HL-60 (cell line): ENCODE data around the gene MMAB.

Experiments
- GABPA ChIP-seq: IDR thresholded peaks from 2 replicates; pipeline ENCODE4 v1.6.1; 2012; ENCODE audit warnings: low read depth
- POLR2AphosphoS5 ChIP-seq: IDR thresholded peaks from 2 replicates; pipeline ENCODE4 v1.6.1; 2012; ENCODE audit warnings: low read depth
- SPI1 ChIP-seq: IDR thresholded peaks from 2 replicates; pipeline ENCODE4 v1.6.1; 2012; ENCODE audit warnings: low read depth, mild to moderate bottlenecking, borderline replicate concordance
- TF ChIP-seq, protein P1 (sequence below): IDR thresholded peaks from one replicate; pipeline ENCODE4 v1.5.1; 2011; ENCODE audit warnings: low read length, control low read depth, inconsistent platforms; ENCODE audit not compliant: insufficient read depth
- TF ChIP-seq, protein P2 (sequence below): IDR thresholded peaks from 2 replicates; pipeline ENCODE4 v1.6.1; 2012; ENCODE audit warnings: low read depth; ENCODE audit not compliant: insufficient replicate concordance

DNA sequence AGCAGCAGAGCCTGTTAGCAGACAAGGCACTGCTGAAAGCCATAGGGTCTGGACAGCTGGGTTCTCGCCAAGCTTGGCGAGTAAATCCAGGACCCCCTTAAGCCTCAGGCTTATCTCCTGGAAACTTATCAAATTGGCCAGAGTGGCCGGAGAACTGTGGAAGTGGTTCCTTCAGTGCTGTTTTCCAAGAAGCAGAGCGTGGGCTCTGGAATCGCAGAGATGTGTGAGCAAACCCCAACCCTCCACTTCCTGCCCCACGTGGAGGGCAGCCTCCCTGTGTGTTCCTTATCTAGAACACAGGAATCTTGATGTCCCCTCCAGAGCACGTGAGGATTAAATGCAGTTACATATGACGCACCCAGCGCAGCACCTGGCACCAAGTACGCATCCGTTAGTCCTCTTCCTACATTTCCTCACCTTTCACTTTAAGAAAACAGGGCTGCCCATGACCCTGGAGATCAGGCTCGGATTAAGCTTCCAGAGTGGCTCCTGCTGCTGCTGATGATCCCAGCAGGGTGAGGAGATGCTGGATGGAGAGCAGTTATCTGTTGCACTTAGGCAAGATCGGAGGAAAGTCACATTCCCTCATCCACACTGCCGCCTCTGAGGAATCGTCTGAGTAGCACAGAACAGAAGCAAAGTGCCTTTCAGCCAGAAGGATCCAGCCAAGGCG lies 35.0 kb downstream of the MMAB start:
- TF ChIP-seq, protein P1, sequence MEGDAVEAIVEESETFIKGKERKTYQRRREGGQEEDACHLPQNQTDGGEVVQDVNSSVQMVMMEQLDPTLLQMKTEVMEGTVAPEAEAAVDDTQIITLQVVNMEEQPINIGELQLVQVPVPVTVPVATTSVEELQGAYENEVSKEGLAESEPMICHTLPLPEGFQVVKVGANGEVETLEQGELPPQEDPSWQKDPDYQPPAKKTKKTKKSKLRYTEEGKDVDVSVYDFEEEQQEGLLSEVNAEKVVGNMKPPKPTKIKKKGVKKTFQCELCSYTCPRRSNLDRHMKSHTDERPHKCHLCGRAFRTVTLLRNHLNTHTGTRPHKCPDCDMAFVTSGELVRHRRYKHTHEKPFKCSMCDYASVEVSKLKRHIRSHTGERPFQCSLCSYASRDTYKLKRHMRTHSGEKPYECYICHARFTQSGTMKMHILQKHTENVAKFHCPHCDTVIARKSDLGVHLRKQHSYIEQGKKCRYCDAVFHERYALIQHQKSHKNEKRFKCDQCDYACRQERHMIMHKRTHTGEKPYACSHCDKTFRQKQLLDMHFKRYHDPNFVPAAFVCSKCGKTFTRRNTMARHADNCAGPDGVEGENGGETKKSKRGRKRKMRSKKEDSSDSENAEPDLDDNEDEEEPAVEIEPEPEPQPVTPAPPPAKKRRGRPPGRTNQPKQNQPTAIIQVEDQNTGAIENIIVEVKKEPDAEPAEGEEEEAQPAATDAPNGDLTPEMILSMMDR, result no peak
- TF ChIP-seq GABPA (no peak), POLR2AphosphoS5 (no peak), SPI1 (no peak)
- TF ChIP-seq, protein P2, sequence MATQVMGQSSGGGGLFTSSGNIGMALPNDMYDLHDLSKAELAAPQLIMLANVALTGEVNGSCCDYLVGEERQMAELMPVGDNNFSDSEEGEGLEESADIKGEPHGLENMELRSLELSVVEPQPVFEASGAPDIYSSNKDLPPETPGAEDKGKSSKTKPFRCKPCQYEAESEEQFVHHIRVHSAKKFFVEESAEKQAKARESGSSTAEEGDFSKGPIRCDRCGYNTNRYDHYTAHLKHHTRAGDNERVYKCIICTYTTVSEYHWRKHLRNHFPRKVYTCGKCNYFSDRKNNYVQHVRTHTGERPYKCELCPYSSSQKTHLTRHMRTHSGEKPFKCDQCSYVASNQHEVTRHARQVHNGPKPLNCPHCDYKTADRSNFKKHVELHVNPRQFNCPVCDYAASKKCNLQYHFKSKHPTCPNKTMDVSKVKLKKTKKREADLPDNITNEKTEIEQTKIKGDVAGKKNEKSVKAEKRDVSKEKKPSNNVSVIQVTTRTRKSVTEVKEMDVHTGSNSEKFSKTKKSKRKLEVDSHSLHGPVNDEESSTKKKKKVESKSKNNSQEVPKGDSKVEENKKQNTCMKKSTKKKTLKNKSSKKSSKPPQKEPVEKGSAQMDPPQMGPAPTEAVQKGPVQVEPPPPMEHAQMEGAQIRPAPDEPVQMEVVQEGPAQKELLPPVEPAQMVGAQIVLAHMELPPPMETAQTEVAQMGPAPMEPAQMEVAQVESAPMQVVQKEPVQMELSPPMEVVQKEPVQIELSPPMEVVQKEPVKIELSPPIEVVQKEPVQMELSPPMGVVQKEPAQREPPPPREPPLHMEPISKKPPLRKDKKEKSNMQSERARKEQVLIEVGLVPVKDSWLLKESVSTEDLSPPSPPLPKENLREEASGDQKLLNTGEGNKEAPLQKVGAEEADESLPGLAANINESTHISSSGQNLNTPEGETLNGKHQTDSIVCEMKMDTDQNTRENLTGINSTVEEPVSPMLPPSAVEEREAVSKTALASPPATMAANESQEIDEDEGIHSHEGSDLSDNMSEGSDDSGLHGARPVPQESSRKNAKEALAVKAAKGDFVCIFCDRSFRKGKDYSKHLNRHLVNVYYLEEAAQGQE, result no peak
